PC-9 (cell line): ENCODE data around the gene C15orf40. TPM values are rescaled to one million over a fixed set of nuclear protein-coding genes. Genes with fewer than 3 reads are reported as not detected.

Experiments used
- BruUV-seq: library from RNA; stranded (reverse); fragments of 400-500 nt; replicated peaks from 2 replicates; lab custom pipeline; 2021; lab: Mats Ljungman, UMichigan
- CTCF ChIA-PET: fragments of 300-600 bp; sonication (Branson Sonifier 250); formaldehyde crosslinking; loops from one replicate; lab custom pipeline; 2022; ENCODE audit warnings: antibody characterized with exemption; lab: Charles Lee
- POLR2A ChIA-PET: fragments of 300-600 bp; sonication (Branson Sonifier 250); formaldehyde crosslinking; loops from one replicate; lab custom pipeline; 2022; ENCODE audit warnings: antibody characterized with exemption; ENCODE audit not compliant: unreplicated experiment; lab: Charles Lee
- DNase-seq, 2 experiments: peaks; one replicate each; pipeline versions ENCODE4 v3.0.0 to v3.0.0-alpha.2; 2015 to 2022; ENCODE audit warnings: mixed read lengths in 1 of 2
- H2AFZ ChIP-seq: fragments of 200-600 bp; sonication (generic); 2 replicates; pipeline ENCODE4 v1.8.1; 2017; ENCODE audit warnings: antibody characterized with exemption
- H3F3A ChIP-seq: fragments of 200-600 bp; sonication (generic); 2 replicates; pipeline ENCODE4 v1.8.1; 2017; ENCODE audit warnings: antibody characterized with exemption, mild to moderate bottlenecking, low read depth; ENCODE audit not compliant: insufficient read depth
- H3K27ac ChIP-seq: fragments of 200-600 bp; sonication (generic); 2 replicates; pipeline ENCODE4 v1.6.1; 2016; ENCODE audit warnings: mixed run types
- H3K27me3 ChIP-seq: fragments of 200-600 bp; sonication (generic); 2 replicates; pipeline ENCODE4 v1.6.1; 2016; ENCODE audit warnings: low read depth, mixed run types; ENCODE audit not compliant: insufficient read depth
- H3K36me3 ChIP-seq: fragments of 200-600 bp; sonication (generic); 2 replicates; pipeline ENCODE4 v1.6.1; 2016; ENCODE audit warnings: low read depth, mixed run types
- H3K4me1 ChIP-seq: fragments of 200-600 bp; sonication (generic); replicated peaks from 2 replicates; pipeline ENCODE4 v1.6.1; 2016; ENCODE audit warnings: mixed run types; ENCODE audit not compliant: insufficient read depth
- H3K4me2 ChIP-seq: fragments of 200-600 bp; sonication (generic); 2 replicates; pipeline ENCODE4 v1.6.1; 2017; ENCODE audit warnings: mixed run types
- H3K4me3 ChIP-seq: fragments of 200-600 bp; sonication (generic); 2 replicates; pipeline ENCODE4 v1.6.1; 2016; ENCODE audit warnings: mixed run types
- H3K79me2 ChIP-seq: fragments of 200-600 bp; sonication (generic); 2 replicates; pipeline ENCODE4 v1.6.1; 2017; ENCODE audit warnings: low read depth, mixed run types
- H3K9me2 ChIP-seq: fragments of 200-600 bp; sonication (generic); 2 replicates; pipeline ENCODE4 v1.8.1; 2017; ENCODE audit warnings: mild to moderate bottlenecking; ENCODE audit not compliant: insufficient read depth
- H3K9me3 ChIP-seq: fragments of 200-600 bp; sonication (generic); 2 replicates; pipeline ENCODE4 v1.8.1; 2016; ENCODE audit warnings: low read depth; ENCODE audit not compliant: insufficient read depth
- H4K20me1 ChIP-seq: fragments of 200-600 bp; sonication (generic); 2 replicates; pipeline ENCODE4 v1.8.1; 2017; ENCODE audit not compliant: insufficient read depth
- CTCF ChIP-seq: fragments of 200-600 bp; sonication (generic); conservative IDR thresholded peaks from 2 replicates; pipeline ENCODE4 v1.6.1; 2017; ENCODE audit warnings: mixed run types, antibody characterized with exemption, mild to moderate bottlenecking, moderate library complexity
- EZH2 ChIP-seq: fragments of 200-600 bp; sonication (generic); IDR thresholded peaks from 2 replicates; pipeline ENCODE4 v1.8.0; 2017; ENCODE audit warnings: antibody characterized with exemption, low read depth
- intact Hi-C: fragments of 100-400 bp; cut with micrococcal nuclease; formaldehyde crosslinking; loops from one replicate; pipeline ENCODE4 v1.10.0; 2022; ENCODE audit not compliant: unreplicated experiment
- total RNA-seq: library from RNA; stranded (reverse); gene quantifications from 2 replicates; pipeline ENCODE4 v1.2.3, GENCODE V29; 2021

The C15orf40 gene
- total RNA-seq, 1 experiment from 2014 or later: 21.2 TPM

GRCh38 chr15:83014205-83014653, 2.8 kb upstream of the C15orf40 start:
- Histone ChIP-seq H3K4me3 (no peak overlapping the region), H3K9me3 (no peaks in the 10 kb centered on the region), H4K20me1 (peaks cover 11% of the 10 kb centered on the region; the same call in 1 of the 2 replicates), H3K27me3 (no peaks in the 10 kb centered on the region), H3K79me2 (peaks cover 20% of the 10 kb centered on the region), H3K4me2 (no peak overlapping the region), H3K27ac (no peak overlapping the region), H3F3A (peaks cover 13% of the 10 kb centered on the region; the same call in 1 of the 2 replicates), H3K36me3 (peaks cover 21% of the 10 kb centered on the region), H3K9me2 (no peaks in the 10 kb centered on the region), H3K4me1 (peaks cover 15% of the 10 kb centered on the region), H2AFZ (no peak overlapping the region)
- DNase-seq: no peak
- TF ChIP-seq EZH2 (no peak), CTCF (no peak)
- POLR2A ChIA-PET: no interaction called here
- intact Hi-C loops: no loop called here
- CTCF ChIA-PET: no interaction called here
- BruUV-seq: no TSS peak

DNA sequence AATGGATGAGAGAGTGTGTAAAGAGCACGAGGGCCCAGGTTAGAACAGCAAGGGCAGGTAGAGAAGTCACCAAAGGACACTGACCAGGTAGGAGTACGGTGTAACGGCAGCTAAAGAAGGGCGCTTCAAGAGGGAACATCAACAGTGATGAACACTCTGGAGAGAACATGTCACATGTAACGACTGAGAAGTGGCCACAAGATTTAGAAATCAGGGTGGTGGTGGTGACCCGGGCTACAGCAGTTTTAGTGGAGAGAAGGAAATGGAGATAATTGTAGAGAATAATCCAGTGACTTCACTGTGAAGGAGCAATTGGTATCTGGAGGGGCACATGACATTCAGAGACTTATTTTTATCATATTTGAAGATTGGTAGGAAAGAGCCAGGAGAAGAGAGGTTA, 1.2 kb upstream of the C15orf40 start:
- Histone ChIP-seq H2AFZ (no peak overlapping the region), H3K79me2 (peaks cover 21% of the 10 kb centered on the region), H4K20me1 (peaks cover 11% of the 10 kb centered on the region; the same call in 1 of the 2 replicates), H3K9me2 (no peaks in the 10 kb centered on the region), H3K9me3 (no peaks in the 10 kb centered on the region), H3K27ac (no peak overlapping the region), H3K4me2 (peak overlapping the region; percentile 90; the same call in 1 of the 2 replicates), H3K4me1 (peaks cover 15% of the 10 kb centered on the region), H3K4me3 (no peak overlapping the region), H3F3A (peaks cover 13% of the 10 kb centered on the region; the same call in 1 of the 2 replicates), H3K36me3 (peaks cover 20% of the 10 kb centered on the region), H3K27me3 (no peaks in the 10 kb centered on the region)
- TF ChIP-seq EZH2 (no peak), CTCF (no peak)
- CTCF ChIA-PET: no interaction called here
- POLR2A ChIA-PET: no interaction called here
- no TSS peak for BruUV-seq
- DNase-seq: no peak
- intact Hi-C loops: no loop called here

GRCh38 chr15:83012076-83012426, 612 bp upstream of the C15orf40 start:
- H3K27me3 ChIP-seq: no peaks in the 10 kb centered on the region
- H3F3A ChIP-seq: peaks cover 11% of the 10 kb centered on the region; the same call in 1 of the 2 replicates
- peaks cover 15% of the 10 kb centered on the region for H3K4me1 ChIP-seq
- H3K9me3 ChIP-seq: no peaks in the 10 kb centered on the region
- peaks cover 21% of the 10 kb centered on the region for H3K79me2 ChIP-seq
- no peak for DNase-seq
- intact Hi-C loops: no loop called here
- TSS peak; percentile 65 for BruUV-seq
- peaks cover 14% of the 10 kb centered on the region for H3K36me3 ChIP-seq
- TF ChIP-seq CTCF (no peak), EZH2 (no peak)
- peak overlapping the region; percentile 91 for H2AFZ ChIP-seq
- H4K20me1 ChIP-seq: peaks cover 11% of the 10 kb centered on the region; the same call in 1 of the 2 replicates
- H3K27ac ChIP-seq: no peak overlapping the region
- CTCF ChIA-PET: interaction anchor here (0.6 to 1.5 kb wide), 3 partner anchors 32 to 202 kb away, joined by 4 to 6 read pairs (median 4); no protein-coding TSS in a partner anchor
- H3K4me3 ChIP-seq: peak overlapping the region; percentile 92; the same call in 1 of the 2 replicates
- H3K4me2 ChIP-seq: peak overlapping the region; percentile 90
- POLR2A ChIA-PET: no interaction called here
- H3K9me2 ChIP-seq: no peaks in the 10 kb centered on the region
